Adrenal gland (tissue), 12 donors: Measurements from ENCODE around the gene MED12L. TPM values are rescaled to one million over a fixed set of nuclear protein-coding genes. Genes with fewer than 3 reads are reported as not detected.

Experiments used
- DNase-seq, 7 donors: peaks; one replicate each; pipeline ENCODE4 v3.0.0-alpha.2; 2019 to 2020
- H3K27ac ChIP-seq, 5 donors: fragments of 200-600 bp; sonication (generic) in 4 of 5; 1 replicate in 3 of 5; 2 replicates in 2 of 5; pipeline versions ENCODE4 v1.5.1 to v1.8.0; 2016 to 2020; ENCODE audit warnings: mild to moderate bottlenecking in 1 of 5
- H3K27me3 ChIP-seq: fragments of 200-600 bp; 2 replicates; pipeline ENCODE4 v1.8.0; 2021
- H3K36me3 ChIP-seq, 2 donors: fragments of 200-600 bp; replicated peaks in 1 of 2; 1 replicate in 1 of 2; 2 replicates in 1 of 2; pipeline versions ENCODE4 v1.5.1 to v1.8.0; 2018 to 2022
- H3K4me1 ChIP-seq, 2 donors: fragments of 200-600 bp; replicated peaks in 1 of 2; 1 replicate in 1 of 2; 2 replicates in 1 of 2; pipeline versions ENCODE4 v1.5.1 to v1.8.0; 2018 to 2021
- H3K4me3 ChIP-seq, 4 donors: fragments of 200-600 bp; sonication (generic) in 3 of 4; one replicate each; pipeline ENCODE4 v1.5.1; 2016 to 2018
- H3K9me3 ChIP-seq, 3 donors: fragments of 200-600 bp; sonication (generic) in 1 of 3; replicated peaks in 1 of 3; 1 replicate in 2 of 3; 2 replicates in 1 of 3; pipeline versions ENCODE4 v1.5.1 to v1.8.0; 2016 to 2021
- CTCF ChIP-seq, 6 experiments: fragments of 450-650 bp in 4 of 6; fragments of 200-600 bp in 2 of 6; sonication (generic) in 1 of 6; IDR thresholded peaks; 1 replicate in 5 of 6; 2 replicates in 1 of 6; pipeline versions ENCODE4 v1.5.1 to v1.8.0; 2016 to 2021; ENCODE audit warnings: antibody characterized with exemption in 6 of 6, mild to moderate bottlenecking in 2 of 6, moderate library complexity in 1 of 6
- POLR2A ChIP-seq, 2 donors: fragments of 450-650 bp; IDR thresholded peaks; one replicate each; pipeline ENCODE4 v1.6.1; 2017; ENCODE audit warnings: antibody characterized with exemption in 2 of 2, mild to moderate bottlenecking in 2 of 2, moderate library complexity in 1 of 2
- WGBS, 4 donors: extraction: QIAGEN DNeasy Blood & Tissue Kit in 2 of 4; methylation state at CpG; one replicate each; pipeline versions ENCODE4 v1.1.5 to v1.1.7; 2013 to 2017; 5-methylcytosine and 5-hydroxymethylcytosine counted together
- intact Hi-C, 2 donors: fragments of 100-400 bp; cut with DNase I; formaldehyde crosslinking; loops; one replicate each; pipeline versions ENCODE4 v1.14.1 to v1.15.0; 2022 to 2023
- polyA plus RNA-seq, 3 donors: library from polyadenylated mRNA; stranded (reverse); fragments of 200-250 nt in 2 of 3; fragments of 350-450 nt in 1 of 3; fragmentation: Illumina TruSeq in 1 of 3; extraction: RNeasy Lipid Tissue Mini Kit (QIAGEN cat#74804) in 1 of 3; gene quantifications; one replicate each; pipeline ENCODE4 v1.2.3, GENCODE V29; 2013 to 2014
- total RNA-seq, 9 donors: library from RNA; depleted of rRNA in 4 of 9; stranded (reverse); fragments of >200 nt in 4 of 9; fragments of 120-200 nt in 1 of 9; fragmentation: NEBNext Ultra II Directional in 1 of 9; extraction: Animal tissue kit (Norgen Biotek cat#: 25700) in 1 of 9; gene quantifications; one replicate each; pipeline versions ENCODE4 v1.1.0 to v1.2.4, GENCODE V29; 2013 to 2023
- donor health status: healthy with polysubstance abuse.
- donor health status: Bipolar disorder and iron deficiency.
- donor health status: DM: yes; HTN: yes; CAD: no.
- donor health status: DM: no; HTN: no; CAD: no.
- donor health status: DM: no; HTN: no; CAD: no.
- donor health status: DM: yes; HTN: yes; CAD: no.

Gene MED12L
- total and polyA plus RNA-seq, 12 donors = 0.77 to 25.0 (median 6.3) TPM

- Histone ChIP-seq H3K4me1 (peaks cover 0 to 4% of the 10 kb centered on the region in 2 donors), H3K36me3 (no peaks in the 10 kb centered on the region), H3K9me3 (no peaks in the 10 kb centered on the region), H3K4me3 (no peak overlapping the region), H3K27ac (no peak overlapping the region), H3K27me3 (no peaks in the 10 kb centered on the region)
- no peak for DNase-seq
- intact Hi-C loops = no loop called here
- WGBS, 4 donors = 74 to 85% (median 81%) methylated on average over 3 of the region's 3 CpGs
- no peak for TF ChIP-seq CTCF (IDR thresholded peaks at IDR 0.05)
- TF ChIP-seq POLR2A (IDR thresholded peaks at IDR 0.05) = no peak
Measured at GRCh38 chr3:151204530-151205402, 119.3 kb downstream of the MED12L start.

GRCh38 chr3:151205482-151205881, 120.0 kb downstream of the MED12L start:
- Histone ChIP-seq H3K4me1 (peaks cover 0 to 4% of the 10 kb centered on the region in 2 donors), H3K27ac (no peak overlapping the region), H3K36me3 (no peaks in the 10 kb centered on the region), H3K9me3 (no peaks in the 10 kb centered on the region), H3K4me3 (no peak overlapping the region), H3K27me3 (no peaks in the 10 kb centered on the region)
- TF ChIP-seq POLR2A (IDR thresholded peaks at IDR 0.05) (no peak), CTCF (IDR thresholded peaks at IDR 0.05) (no peak)
- intact Hi-C loops = no loop called here
- WGBS, 4 donors = 94 to 96% (median 95%) methylated on average over 6 of the region's 6 CpGs
- no peak for DNase-seq

- Histone ChIP-seq H3K4me3 (no peak overlapping the region), H3K27ac (no peak overlapping the region), H3K9me3 (no peaks in the 10 kb centered on the region), H3K4me1 (peaks cover 0 to 8% of the 10 kb centered on the region in 2 donors), H3K27me3 (no peaks in the 10 kb centered on the region), H3K36me3 (no peaks in the 10 kb centered on the region)
- TF ChIP-seq CTCF (IDR thresholded peaks at IDR 0.05) = no peak
- no peak for TF ChIP-seq POLR2A (IDR thresholded peaks at IDR 0.05)
- DNase-seq = no peak
- intact Hi-C loops = no loop called here
- 74 to 84% (median 79%) methylated on average over 3 of the region's 3 CpGs for WGBS, 4 donors
Measured at GRCh38 chr3:151206201-151206600, 120.7 kb downstream of the MED12L start.

GRCh38 chr3:151209654-151210053, 124.2 kb downstream of the MED12L start:
- Histone ChIP-seq H3K4me1 (peaks cover 0 to 7% of the 10 kb centered on the region in 2 donors), H3K27me3 (no peaks in the 10 kb centered on the region), H3K27ac (no peak overlapping the region), H3K36me3 (no peaks in the 10 kb centered on the region), H3K4me3 (no peak overlapping the region), H3K9me3 (no peaks in the 10 kb centered on the region)
- WGBS, 4 donors = 87 to 93% (median 92%) methylated on average over 3 of the region's 3 CpGs
- intact Hi-C loops = no loop called here
- DNase-seq = no peak
- TF ChIP-seq CTCF (IDR thresholded peaks at IDR 0.05) (no peak), POLR2A (IDR thresholded peaks at IDR 0.05) (no peak)
